GM18526 (cell line): ENCODE results near the gene EWSR1.

Source experiments
- POLR2A ChIP-seq: IDR thresholded peaks from 3 replicates; pipeline ENCODE4 v1.6.1; 2011; ENCODE audit not compliant: insufficient read length; ENCODE audit errors: extremely low read depth

The EWSR1 gene

DNA sequence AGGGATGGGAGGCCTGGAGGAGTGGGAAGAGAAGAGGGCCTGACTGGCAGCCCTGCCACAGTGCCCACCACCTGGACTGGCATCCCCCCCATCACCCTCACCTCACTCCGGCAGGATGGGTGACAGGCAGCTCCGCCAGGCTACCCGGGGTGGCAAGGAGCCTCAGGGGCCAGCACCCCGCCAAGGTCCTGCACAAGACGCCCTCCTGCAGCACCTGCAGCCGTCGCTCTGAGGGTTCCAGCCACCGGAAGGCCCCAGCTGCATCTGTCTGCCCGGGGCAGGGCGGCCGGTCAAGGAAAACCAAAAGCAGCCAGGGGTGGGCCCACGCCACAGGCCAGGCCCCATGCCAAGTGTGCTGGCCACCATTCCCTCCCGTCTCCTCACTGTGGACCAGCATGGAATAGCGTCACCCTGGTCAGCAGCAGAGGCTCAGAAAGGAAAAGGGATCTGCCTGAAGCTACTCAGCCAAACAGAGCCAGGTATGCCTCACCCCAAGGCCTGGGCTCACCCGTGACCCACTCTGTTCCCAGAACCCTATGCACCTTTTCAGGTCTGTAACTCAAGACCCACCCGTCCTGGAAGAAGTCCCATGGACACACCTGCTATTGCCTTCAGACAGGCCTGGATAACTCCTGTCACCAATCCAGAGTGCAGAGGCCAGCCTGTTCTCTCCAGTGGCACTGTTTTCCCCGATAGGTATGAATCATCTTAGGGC, 7.3 kb upstream of the EWSR1 start:
- TF ChIP-seq POLR2A: no peak

GRCh38 chr22:29263791-29264276, 4.2 kb upstream of the EWSR1 start:
- no peak for TF ChIP-seq POLR2A

GRCh38 chr22:29265305-29265704, 2.8 kb upstream of the EWSR1 start:
- TF ChIP-seq POLR2A: no peak

- TF ChIP-seq POLR2A: no peak
Observed at GRCh38 chr22:29265929-29266328, 2.1 kb upstream of the EWSR1 start.

DNA sequence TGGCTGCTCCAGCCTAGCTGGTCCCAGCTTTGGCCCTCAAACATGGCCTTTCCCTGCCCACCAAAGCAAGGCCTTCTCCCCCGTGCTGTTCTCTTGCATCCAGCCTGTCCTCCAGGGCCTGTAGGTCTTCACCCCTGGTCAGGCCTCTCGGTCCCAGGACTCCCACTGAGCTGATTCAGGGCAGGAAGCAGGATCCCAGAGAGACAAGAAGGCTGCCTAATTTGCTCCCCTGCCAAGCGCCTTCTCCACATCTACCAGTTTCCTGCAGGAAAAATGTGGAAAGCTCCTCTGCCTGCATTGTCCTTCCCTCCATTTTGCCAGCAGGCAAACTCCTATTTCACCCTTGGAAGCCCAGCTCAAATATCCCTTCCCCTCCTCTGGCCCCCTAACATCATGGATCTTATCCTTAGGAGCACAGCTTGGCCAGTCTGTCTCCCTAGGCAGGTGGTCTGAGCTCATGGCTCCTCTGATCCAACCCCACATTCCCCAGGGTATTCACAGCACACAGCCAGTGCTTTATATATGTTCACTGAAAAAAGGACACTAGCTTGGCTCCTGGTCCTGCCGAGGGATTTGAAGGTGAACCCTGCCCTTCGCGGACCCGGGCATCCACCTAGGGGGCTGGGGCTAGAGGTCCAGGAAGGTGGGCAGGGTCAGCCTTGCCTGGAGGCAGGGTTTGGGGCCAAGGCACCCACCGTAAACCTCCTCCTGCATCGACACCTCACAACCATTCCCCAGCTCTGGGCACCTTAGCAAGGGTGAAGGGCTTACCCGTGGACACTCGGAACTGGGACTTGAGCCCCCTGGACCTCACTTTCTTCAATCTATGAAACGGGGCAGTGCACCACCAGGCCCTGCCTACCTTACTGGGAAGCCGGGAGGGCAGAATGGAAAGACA, 1.3 kb upstream of the EWSR1 start:
- no peak for TF ChIP-seq POLR2A

DNA sequence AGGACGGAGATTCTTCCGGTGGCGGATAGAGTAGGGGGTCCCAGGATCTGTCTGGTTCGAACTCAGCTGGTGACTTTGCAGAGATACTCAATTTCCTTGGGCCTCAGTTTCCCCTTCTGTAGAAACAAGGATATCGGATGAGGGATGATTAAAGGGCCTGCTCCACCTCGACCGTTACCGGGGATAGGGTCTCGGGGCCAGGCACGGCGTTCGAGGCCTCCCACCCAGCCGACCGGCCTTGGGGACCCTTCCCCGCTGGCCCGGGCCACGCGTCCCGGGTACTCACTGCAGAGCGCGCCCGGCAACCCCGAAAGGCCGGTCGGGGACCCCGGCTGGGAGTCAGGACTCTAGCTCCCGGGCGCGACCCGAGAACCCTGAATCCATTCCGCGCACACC, 608 bp upstream of the EWSR1 start:
- TF ChIP-seq POLR2A: peak; percentile 7

- TF ChIP-seq POLR2A: no peak
Observed at GRCh38 chr22:29268511-29269229, 602 bp downstream of the EWSR1 start.

DNA sequence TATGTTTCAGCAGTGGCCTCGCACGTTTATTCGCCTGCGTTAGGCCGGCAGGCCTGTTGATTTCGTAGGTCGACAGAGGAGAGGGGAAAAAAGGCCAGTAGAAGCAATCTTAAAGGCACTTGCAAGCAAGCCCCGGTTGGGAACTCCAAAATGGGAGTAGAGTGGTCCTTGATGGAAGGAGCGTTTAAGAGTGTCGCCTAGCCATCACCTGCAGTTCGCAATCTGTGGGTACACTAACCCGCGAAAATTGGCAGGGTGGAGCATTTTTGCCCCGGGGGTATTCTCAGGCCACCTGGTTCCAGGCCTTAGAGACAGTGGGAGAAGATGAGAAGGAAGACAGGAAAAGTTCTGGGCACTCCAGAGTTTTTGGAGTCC, 1.1 kb downstream of the EWSR1 start:
- TF ChIP-seq POLR2A: no peak

- TF ChIP-seq POLR2A: no peak
Observed at GRCh38 chr22:29269731-29270474, 1.8 kb downstream of the EWSR1 start.

- TF ChIP-seq POLR2A: no peak
Observed at GRCh38 chr22:29270475-29271271, 2.6 kb downstream of the EWSR1 start.

- no peak for TF ChIP-seq POLR2A
Observed at GRCh38 chr22:29272624-29273023, 4.6 kb downstream of the EWSR1 start.

DNA sequence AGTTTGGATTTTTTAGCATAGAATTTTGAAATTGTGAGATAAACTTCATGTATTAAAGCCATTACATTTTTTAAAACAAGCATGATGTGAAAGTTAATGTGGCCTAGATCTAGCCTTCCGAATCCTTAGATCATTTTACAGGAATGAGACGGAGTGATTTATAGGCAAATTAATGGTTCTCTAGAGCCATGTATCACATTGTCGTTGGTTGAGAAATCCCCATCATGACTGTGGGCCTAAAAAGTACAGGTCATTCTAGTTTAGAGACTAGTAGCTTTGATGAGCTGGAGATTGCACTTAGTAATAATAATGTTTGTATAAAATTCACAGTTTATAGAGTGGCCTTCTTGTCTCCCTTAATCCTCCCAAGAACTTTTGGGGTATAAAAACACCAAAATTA, 7.1 kb downstream of the EWSR1 start:
- no peak for TF ChIP-seq POLR2A

DNA sequence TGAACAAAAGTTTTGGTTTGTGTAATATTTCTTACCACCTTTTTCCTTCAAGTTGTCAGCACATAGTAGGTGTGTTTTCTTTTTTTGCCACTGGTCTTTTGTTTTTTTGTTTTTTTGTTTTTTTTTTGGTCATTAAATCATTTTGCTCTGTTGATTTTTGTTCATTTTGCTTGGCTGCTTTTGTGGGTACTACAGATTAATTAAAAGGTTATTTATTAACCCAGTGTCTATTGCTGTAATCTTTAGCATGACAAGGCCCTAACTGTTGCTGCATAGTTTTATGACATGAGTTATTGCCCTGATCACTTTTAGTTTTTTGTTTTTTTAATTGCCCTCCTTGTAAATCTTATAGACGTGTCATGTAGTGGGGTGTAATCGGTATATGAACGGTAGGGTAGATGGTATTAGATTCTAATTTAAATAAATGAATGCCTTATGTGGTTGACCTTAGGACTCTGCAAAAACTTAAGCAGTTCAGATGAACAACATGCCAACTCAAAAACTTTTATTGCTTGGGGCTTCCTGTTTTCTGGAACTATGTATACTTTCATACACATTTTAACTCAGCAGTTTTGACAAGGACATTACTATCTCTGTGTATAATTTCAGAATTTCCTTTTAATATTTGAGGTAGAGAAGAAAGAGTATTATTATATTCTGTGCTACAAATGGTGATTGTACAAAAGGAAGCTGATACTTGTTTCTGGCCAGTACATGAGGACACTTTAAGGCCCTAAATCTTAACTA, 7.9 kb downstream of the EWSR1 start:
- TF ChIP-seq POLR2A: no peak
